NK-92 treated with Interleukin-12 subunit alpha and Interleukin-12 subunit beta, amount 100 ng/mL, for 24 hours (cell line): ENCODE data around the gene DCTN4.
"Not testable (repeated sequence)": the region's sequence is repeated elsewhere in the genome, so short reads cannot be mapped to it uniquely, and the experiment has no call there.

Source experiments
- DNase-seq: peaks from one replicate; lab custom pipeline; 2025; lab: John Stamatoyannopoulos, UW

The DCTN4 gene

GRCh38 chr5:150778517-150779396, 19.9 kb upstream of the DCTN4 start, which contains the start of gene SMIM3:
SMIM3 (plus strand) TSS chr5:150778757; CDS start chr5:150795441, 16,684 bp downstream.
- DNase-seq, result no peak

DNA sequence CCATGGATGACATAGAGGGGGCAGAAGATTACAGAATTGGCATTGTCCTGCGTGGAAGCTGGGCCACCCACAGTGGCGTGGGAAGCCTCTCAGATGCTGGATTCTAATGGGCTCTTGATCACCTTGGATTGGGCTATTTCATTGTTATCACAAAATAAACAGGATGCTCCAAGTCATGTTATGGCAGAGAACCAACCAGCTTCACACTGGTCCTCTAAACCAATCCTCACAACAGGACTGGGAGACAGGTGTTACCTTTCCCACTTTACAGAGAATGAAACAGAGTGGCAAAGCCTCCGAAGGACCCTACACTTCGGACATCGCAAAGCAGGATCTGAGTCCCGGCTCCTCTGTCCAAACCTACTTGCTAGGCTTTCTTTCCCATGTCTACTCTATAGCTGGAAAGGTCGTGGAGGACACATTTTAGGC, 19.3 kb upstream of the DCTN4 start:
- no peak for DNase-seq

DNA sequence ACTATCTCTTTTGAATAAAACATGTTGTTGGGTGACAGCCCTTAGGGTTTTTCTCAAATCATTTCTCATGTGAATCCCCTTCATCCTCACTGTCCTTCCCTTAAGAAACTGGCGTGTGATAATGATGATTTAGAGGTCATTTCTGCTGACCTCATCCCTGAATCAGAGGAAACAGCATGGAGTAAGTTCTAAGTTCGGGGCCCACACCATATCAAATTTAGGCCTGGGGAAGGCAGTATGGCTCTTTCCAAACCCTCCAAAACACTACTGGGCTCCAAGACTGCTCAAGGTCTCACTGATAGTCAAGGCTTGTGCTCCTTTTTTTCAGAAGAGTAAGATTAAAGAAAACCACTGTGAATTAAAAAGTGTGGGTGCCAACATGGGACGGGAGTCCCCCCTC, 18.9 kb upstream of the DCTN4 start:
- no peak for DNase-seq

GRCh38 chr5:150774145-150774544, 15.3 kb upstream of the DCTN4 start:
- no peak for DNase-seq

DNA sequence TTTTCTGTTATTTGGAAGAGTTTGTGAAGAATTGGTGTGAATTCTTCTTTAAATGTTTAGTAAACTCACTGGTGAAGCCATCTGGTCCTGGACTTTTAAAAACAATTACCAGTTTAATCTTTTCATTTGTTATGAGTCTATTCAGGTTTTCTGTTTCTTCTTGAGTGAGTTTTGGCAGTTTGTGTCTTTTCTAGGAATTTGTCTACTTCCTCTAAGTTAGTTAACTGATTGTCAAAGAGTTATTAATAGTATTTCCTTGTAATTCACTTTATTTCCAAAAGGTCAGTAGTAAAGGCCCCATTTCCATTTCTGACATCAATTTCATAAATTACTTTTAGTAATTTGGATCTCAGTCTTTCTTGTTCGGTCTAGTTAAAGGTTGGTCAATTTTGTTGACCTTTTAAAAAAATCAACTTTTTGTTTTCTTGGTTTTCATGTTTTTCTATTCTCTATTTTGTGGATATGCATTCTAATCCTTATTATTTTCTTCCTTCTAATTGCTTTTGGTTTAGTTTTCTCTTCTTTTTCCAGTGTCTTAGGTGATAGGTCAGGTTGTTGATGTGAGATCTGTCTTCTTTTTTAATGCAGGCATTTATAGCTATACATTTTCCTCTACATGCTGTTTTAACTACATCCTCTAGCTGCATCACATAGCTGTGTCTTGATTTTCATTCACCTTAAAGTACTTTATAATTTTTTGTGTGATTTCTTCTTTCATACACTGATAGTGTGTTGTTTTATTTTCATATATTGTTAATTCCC, 12.4 kb upstream of the DCTN4 start:
- DNase-seq, result no peak

GRCh38 chr5:150766251-150766650, 7.4 kb upstream of the DCTN4 start:
- no peak for DNase-seq

DNA sequence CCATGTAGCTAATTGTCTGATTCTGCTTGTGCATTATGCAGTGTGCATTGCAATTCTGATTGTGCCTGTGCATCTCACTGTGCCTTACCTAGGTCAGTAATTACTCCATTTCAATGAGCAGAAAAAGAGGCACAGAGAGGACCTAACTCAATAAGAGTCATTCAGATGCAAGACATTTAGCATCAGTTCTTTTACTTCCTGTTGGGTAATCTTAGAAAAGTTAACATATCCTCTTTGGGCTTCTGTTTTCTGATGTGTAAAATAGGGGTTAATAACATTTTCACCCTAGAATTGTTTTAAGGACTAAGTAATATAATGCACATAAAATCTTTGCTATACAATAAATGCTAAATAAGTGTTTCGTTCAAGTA, 7.0 kb upstream of the DCTN4 start:
- DNase-seq, result no peak

DNA sequence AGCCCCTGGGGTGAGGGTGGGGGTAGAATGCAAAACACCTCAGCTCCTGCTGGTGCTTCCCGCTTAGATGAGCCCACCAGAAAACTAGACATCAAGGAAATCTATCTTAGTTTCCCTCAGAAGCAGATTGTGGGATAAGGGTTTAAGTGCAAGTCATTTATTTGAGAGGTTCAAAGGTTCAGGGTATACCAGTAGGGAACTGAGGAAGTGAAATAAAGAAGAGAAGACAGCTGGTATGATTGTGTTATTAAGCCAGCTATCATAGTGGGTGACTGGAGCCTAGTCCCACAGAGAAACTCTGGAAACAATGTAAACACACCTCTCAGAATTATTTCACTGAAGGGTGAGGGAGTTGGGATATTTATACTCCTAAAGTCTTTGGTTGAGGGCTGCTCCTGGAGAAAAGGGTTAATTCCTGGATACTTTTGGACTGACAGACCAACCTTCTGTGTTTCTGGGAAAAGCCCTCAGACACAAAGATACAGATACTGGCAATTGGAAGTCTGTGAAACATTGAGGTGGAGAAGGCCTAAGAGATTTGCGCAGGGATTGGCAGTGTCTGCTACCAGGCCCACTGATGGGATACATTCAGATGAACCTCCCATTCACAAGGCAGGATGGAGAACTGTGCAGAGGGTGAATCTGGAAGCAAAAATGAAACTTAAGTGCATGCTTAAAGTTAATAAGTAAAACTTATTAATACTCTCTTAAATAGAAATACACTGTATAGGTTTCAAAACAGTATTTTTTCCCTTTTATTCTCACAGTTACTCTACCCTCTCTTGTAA, 6.4 kb upstream of the DCTN4 start:
- DNase-seq, result no peak

GRCh38 chr5:150764530-150764929, 5.7 kb upstream of the DCTN4 start:
- DNase-seq, result no peak

GRCh38 chr5:150763023-150763769, 4.4 kb upstream of the DCTN4 start:
- DNase-seq, result peak; percentile 69

GRCh38 chr5:150762211-150762610, 3.4 kb upstream of the DCTN4 start:
- peak; percentile 57 for DNase-seq

GRCh38 chr5:150759334-150759583, 442 bp upstream of the DCTN4 start:
- no peak for DNase-seq

DNA sequence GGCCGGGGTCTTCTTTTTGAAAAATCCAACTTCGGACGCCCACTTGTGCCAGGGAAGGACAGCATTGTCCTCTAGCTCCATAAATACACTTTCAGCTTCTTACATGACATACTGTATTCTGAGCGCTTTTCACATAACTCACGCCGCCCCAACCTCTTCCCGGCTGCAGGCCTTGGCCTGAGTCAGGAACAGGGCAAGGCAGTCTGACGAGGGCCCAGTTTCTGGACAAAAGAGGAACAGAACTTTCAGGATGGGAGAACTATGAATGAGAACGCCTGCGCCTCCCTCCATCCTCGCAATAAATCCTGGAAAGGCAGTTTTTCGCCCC, 650 bp downstream of the DCTN4 start:
- DNase-seq, result no peak

GRCh38 chr5:150757087-150757649, 1.6 kb downstream of the DCTN4 start:
- DNase-seq, result no peak

DNA sequence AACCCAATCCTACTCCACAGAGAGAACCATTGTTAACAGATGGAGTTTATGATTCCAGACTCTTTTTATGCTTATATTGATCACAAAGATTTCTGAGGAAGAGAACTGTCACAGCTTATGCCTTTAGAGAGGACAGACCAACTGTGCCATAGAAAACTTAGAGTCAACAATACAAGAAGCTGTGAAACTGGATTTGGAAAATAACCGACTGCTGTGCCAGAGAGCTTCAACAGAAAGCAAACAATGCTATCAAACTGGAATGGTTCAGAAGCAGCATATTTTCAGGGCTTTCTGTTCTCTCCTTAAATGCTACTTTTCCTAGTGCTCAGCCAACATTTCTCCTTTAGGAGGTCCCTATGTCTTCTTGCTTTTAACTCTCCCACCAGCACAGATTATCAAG, 5.0 kb downstream of the DCTN4 start:
- DNase-seq, result no peak

DNA sequence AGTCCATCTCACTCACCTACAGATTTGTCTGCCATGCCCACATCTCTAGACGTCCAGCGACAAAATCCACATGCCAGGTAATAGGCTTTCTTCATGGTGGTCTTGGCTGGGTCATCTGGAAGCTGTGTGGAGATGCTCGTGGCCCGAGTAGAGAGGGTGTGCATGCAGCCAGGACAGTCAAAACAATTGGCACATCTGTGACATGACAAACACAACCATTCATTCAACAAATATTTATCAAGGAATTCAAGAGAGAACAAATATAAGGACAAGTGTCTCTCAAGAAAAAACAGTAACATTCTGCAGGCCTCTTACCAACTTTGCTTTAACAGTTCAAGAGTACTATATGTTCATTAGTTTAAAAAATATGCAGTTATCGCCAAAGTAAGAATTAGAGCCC, 5.4 kb downstream of the DCTN4 start:
- DNase-seq, result no peak

DNA sequence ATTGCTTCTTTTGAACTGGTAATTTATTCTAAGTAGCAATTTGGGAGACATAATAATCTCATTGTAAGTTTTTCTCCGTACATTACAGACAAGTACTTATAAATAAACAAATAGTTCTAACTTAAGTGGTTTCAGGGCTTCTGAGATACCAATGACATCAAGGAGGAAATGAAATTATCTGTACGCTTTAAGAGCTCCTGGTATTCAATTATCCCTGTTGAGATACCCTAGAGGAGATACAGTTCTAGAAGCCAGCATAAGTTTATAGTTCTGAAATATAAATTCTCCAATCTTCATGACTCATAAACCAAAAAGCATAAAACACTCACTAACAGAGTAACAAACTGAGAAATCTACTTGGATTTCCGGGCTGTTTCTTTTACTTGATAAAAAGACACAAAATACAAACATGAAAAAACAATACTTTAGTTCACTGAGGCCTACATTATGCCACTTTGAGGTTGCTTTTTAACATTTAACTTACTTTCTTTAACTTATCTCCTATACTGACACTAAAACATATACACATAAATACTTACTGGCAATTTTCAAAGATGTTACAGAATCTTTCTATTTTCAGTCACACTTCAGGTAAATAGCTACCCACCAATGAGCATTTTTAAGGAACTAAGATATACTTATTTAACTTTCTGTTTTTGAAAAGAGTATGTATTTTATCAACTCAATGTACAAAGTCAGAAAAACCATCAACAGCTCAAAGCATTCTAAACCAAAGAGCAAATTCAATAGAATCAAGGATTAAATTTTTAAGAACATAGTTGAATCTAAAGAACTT, 7.5 kb downstream of the DCTN4 start:
- DNase-seq, result no peak

DNA sequence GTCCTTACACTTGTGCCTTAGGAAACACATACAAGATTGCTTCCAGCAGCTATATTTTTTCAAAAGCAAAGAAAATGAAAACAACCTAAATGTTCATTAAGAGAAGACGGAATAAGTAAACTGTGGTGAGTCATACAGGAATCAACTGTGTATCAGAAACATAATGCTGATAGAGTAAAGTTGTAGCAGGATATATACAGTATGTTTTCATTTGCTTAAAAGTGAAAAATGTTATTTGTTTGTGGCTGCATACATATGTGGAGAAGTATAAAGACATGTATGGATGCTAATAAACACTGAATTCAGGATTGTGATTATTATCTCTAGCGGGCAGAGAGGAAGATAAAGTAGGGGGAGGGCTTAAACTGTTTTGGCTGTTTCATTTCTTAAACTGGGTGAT, 8.3 kb downstream of the DCTN4 start:
- DNase-seq, result no peak

DNA sequence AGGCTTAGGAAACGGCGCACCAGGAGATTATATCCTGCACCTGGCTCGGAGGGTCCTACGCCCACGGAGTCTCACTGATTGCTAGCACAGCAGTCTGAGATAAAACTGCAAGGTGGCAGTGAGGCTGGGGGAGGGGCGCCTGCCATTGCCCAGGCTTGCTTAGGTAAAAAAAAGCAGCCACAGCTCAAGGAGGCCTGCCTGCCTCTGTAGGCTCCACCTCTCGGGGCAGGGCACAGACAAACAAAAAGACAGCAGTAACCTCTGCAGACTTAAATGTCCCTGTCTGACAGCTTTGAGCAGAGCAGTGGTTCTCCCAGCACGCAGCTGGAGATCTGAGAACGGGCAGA, 15.7 kb downstream of the DCTN4 start:
- DNase-seq, result not testable (repeated sequence)

DNA sequence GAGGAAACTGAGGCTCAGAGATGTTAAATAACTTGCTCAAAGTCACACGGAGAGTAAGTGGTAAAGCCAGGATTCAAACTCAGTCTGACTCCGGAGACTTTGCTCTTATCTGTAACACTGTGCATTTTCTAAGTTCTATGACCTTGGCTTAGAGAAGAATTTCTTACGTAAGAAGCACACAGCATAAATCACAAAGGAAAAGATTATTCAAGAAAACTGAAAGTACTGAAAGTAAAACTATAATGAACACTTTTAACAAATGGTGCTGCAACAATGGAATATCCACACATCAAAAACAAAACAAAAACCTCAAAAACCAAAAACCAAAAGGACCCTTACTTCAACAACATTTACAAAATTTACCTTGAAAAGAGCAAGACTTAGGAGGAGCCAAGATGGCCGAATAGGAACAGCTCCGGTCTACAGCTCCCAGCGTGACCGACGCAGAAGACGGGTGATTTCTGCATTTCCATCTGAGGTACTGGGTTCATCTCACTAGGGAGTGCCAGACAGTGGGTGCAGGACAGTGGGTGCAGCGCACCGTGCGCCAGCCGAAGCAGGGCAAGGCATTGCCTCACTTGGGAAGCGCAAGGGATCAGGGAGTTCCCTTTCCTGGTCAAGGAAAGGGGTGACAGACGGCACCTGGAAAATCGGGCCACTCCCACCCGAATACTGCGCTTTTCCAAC, 16.2 kb downstream of the DCTN4 start:
- not testable (repeated sequence) for DNase-seq

GRCh38 chr5:150740992-150741391, 17.8 kb downstream of the DCTN4 start:
- DNase-seq, result no peak
